Mesothelial cell of epicardium (in vitro differentiated cells): ENCODE data around the gene XKRX. TPM values are rescaled to one million over a fixed set of nuclear protein-coding genes. Genes with fewer than 3 reads are reported as not detected.

Source experiments
- DNase-seq, 2 experiments: peaks; one replicate each; pipeline ENCODE4 v3.0.0; 2021; ENCODE audit warnings: low spot score in 2 of 2; ENCODE audit not compliant: unreplicated experiment in 2 of 2
- H3K27ac Mint-ChIP-seq: 2 replicates; pipeline ENCODE4 v1.8.0; 2021; ENCODE audit warnings: mixed read lengths
- H3K27me3 Mint-ChIP-seq: 2 replicates; pipeline ENCODE4 v1.8.0; 2021; ENCODE audit warnings: low read depth, mixed read lengths
- H3K36me3 Mint-ChIP-seq: 2 replicates; pipeline ENCODE4 v1.8.0; 2021; ENCODE audit warnings: mixed read lengths
- H3K4me1 Mint-ChIP-seq: 2 replicates; pipeline ENCODE4 v1.8.0; 2021; ENCODE audit warnings: mixed read lengths
- H3K4me3 Mint-ChIP-seq: 2 replicates; pipeline ENCODE4 v1.8.0; 2021; ENCODE audit warnings: mild to moderate bottlenecking, moderate library complexity, mixed read lengths
- H3K9me3 Mint-ChIP-seq: 2 replicates; pipeline ENCODE4 v1.8.0; 2021; ENCODE audit warnings: mixed read lengths
- CTCF ChIP-seq: fragments of 200-600 bp; sonication (generic); IDR thresholded peaks from one replicate; pipeline ENCODE4 v1.5.0; 2021; ENCODE audit warnings: antibody characterized with exemption; ENCODE audit not compliant: unreplicated experiment
- total RNA-seq: library from RNA; stranded (reverse); gene quantifications from 3 replicates; pipeline ENCODE4 v1.2.1, GENCODE V29; 2021

The XKRX gene
- total RNA-seq = 0.90 to 1.0 TPM (median 0.96 TPM) in 3 replicates

GRCh38 chrX:100928660-100929613, at the start of gene XKRX:
XKRX (minus strand) TSS chrX:100928917; CDS start chrX:100928304, 613 bp downstream.
- TF ChIP-seq CTCF = no peak

GRCh38 chrX:100976211-100976610, 47.5 kb upstream of the XKRX start:
- Mint-ChIP-seq H3K27ac (no peak overlapping the region), H3K9me3 (peaks cover 37% of the 10 kb centered on the region), H3K4me3 (no peak overlapping the region), H3K27me3 (no peaks in the 10 kb centered on the region), H3K4me1 (no peaks in the 10 kb centered on the region), H3K36me3 (peaks cover 3% of the 10 kb centered on the region)
- DNase-seq = no peak
- TF ChIP-seq CTCF = no peak

More at GRCh38 chrX:100928660-100929613, at the start of gene XKRX:
- H3K4me1 Mint-ChIP-seq = peaks cover 6% of the 10 kb centered on the region
- peak within 1 kb of the TSS; percentile 79 for H3K4me3 Mint-ChIP-seq
- peak within 1 kb of the TSS; percentile 53 for H3K27ac Mint-ChIP-seq
- peaks cover 5% of the 10 kb centered on the region for H3K27me3 Mint-ChIP-seq
- peaks cover 28% of the 10 kb centered on the region for H3K9me3 Mint-ChIP-seq
- DNase-seq = peak; percentile 23 to 40
- no peaks in the 10 kb centered on the region for H3K36me3 Mint-ChIP-seq

- Mint-ChIP-seq H3K36me3 (peaks cover 3% of the 10 kb centered on the region), H3K4me1 (no peaks in the 10 kb centered on the region), H3K4me3 (no peak overlapping the region), H3K27ac (no peak overlapping the region), H3K27me3 (no peaks in the 10 kb centered on the region), H3K9me3 (peaks cover 37% of the 10 kb centered on the region)
- no peak for DNase-seq
- no peak for TF ChIP-seq CTCF
These were observed 46.5 kb upstream of the XKRX start for GRCh38 chrX:100975212-100975611.

- DNase-seq = no peak
- peaks cover 3% of the 10 kb centered on the region for H3K36me3 Mint-ChIP-seq
- H3K9me3 Mint-ChIP-seq = peaks cover 26% of the 10 kb centered on the region
- no peak overlapping the region for H3K27ac Mint-ChIP-seq
- H3K4me3 Mint-ChIP-seq = no peak overlapping the region
- no peaks in the 10 kb centered on the region for H3K27me3 Mint-ChIP-seq
- TF ChIP-seq CTCF = no peak
- H3K4me1 Mint-ChIP-seq = no peaks in the 10 kb centered on the region
These were observed 44.7 kb upstream of the XKRX start for GRCh38 chrX:100973411-100973810.

GRCh38 chrX:100969936-100970335, 41.2 kb upstream of the XKRX start:
- H3K36me3 Mint-ChIP-seq = peaks cover 3% of the 10 kb centered on the region
- H3K27ac Mint-ChIP-seq = no peak overlapping the region
- DNase-seq = no peak
- H3K4me3 Mint-ChIP-seq = no peak overlapping the region
- H3K9me3 Mint-ChIP-seq = peaks cover 27% of the 10 kb centered on the region
- no peak for TF ChIP-seq CTCF
- H3K4me1 Mint-ChIP-seq = no peaks in the 10 kb centered on the region
- no peaks in the 10 kb centered on the region for H3K27me3 Mint-ChIP-seq
